Activated CD8-positive, alpha-beta memory T cell treated with anti-CD3 and anti-CD28 coated beads, Interleukin-2, amount 50 U/mL, for 24 hours (primary cell): ENCODE results near the gene DDX47.
"Not testable (repeated sequence)": the region's sequence is repeated elsewhere in the genome, so short reads cannot be mapped to it uniquely, and the experiment has no call there.

Experiments used
- DNase-seq: peaks from one replicate; pipeline ENCODE4 v3.0.0-alpha.2; 2020; ENCODE audit errors: extremely low read depth

DDX47 gene

DNA sequence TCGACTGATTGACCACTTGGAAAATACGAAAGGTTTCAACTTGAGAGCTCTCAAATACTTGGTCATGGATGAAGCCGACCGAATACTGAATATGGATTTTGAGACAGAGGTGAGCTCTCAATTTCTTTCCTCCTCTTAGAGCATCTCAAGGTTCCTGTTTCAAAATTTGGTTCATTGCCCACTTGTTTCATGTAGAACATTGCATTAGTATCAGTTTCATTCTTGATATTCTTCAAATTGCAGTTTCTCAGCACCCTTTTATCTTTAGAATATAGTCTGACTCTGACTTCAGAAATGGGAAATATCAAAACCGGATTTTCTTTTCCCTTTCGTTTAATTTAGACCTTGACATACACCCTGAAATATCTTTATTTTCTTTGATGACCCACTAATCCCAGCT is 8.8 kb downstream of the DDX47 start:
- no peak for DNase-seq

DNA sequence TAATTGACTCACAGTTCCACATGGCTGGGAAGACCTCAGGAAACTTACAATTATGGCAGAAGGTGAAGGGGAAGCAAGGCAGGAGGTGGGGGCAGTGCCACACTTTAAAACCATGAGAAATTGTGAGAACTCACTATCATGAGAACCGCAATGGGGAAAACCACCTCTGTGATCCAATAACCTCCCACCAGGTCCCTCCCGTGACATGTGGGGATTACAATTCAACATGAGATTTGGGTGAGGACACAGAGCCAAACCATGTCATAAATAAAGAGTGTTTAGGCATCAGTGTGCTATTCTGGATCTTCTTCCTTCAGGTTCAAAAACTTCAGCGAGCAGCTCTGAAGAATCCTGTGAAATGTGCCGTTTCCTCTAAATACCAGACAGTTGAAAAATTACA is 9.7 kb downstream of the DDX47 start:
- no peak for DNase-seq

DNA sequence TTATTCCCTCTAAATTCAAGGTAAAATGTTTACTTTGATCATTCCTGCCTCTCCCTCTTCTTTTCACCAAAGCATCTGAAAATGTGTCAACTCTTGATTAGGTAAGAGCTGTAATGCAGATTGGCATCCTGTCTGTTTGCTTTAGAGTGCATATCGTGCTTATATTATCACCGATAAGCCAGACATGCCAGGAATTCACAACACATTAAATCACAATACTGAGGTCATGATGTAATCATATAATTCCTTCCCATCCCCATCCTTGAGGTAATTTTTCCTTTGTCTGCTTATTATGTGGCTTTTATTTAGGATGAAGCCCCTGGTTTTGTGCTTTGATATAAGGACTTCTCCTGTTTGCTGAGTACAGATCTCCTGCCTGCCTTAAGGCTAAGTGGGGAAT is 10.2 kb downstream of the DDX47 start:
- no peak for DNase-seq

DNA sequence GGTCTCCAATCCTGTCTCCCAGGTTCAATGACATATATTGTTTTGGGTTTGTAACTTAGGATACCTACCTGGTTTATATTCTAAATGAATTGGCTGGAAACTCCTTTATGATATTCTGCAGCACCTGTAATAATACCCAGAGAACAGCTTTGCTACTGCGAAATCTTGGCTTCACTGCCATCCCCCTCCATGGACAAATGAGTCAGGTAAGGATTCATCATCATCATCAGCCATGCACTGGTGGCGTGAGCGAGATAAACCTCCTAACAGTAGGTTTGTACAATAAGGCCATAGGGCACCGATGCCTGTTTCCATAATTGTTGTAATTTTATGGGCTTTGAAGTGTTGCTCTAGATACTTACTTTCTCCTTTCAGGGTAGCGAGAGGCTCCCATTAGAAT is 10.7 kb downstream of the DDX47 start:
- no peak for DNase-seq

DNA sequence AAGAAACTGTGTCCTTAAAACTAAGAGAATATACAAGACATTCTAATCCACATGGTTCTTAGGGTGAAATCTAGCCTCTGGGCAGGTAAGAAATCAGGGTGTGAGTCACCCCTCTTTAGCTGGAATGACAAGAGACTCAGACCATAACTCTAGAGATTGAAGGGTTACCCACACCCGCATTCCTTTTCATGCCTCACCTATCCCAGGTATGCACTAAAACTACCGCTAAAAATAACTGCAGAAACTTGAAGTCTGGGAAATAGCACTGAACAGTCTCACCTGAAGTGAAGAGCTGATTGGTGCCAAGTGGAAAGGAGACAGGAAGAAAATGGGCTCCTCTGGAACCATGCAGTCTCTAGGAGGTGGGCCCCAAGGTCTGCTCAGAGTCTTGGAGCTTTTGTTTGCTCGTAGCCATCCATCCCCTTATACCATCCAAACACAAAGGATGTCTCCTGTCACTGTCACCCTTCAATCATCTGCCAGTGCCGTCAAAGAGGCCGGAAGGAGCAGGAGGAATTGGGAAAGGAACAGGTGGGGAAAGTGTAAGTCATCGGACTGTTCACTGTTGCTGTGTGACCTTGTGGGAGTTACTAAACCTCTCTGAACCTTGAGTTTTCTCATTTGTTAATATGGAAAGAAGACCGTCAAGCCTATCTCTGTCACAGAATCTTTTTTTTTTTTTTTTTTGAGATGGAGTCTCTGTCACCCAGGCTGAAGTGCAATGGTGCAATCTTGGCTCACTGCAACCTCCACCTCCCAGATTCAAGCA is 22.4 kb downstream of the DDX47 start:
- no peak for DNase-seq

DNA sequence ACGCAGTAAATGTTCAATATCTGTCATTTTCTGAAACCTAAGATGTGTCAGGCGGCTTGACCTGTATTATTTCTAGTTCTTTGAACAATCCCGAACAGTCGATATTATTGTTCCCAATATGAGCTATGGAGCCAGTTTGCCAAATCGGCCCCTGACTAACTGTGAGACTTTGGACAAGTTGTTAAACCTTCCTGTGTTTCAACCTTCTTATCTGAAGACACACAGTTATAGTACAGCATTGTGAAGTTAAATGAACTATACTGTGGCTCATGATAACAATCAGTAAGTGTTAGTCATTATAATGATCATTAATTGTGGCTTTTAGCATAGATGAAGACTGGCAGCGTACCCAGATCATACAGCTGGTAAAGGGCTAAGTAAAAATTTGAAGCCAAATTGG is 23.4 kb downstream of the DDX47 start:
- DNase-seq, result no peak

DNA sequence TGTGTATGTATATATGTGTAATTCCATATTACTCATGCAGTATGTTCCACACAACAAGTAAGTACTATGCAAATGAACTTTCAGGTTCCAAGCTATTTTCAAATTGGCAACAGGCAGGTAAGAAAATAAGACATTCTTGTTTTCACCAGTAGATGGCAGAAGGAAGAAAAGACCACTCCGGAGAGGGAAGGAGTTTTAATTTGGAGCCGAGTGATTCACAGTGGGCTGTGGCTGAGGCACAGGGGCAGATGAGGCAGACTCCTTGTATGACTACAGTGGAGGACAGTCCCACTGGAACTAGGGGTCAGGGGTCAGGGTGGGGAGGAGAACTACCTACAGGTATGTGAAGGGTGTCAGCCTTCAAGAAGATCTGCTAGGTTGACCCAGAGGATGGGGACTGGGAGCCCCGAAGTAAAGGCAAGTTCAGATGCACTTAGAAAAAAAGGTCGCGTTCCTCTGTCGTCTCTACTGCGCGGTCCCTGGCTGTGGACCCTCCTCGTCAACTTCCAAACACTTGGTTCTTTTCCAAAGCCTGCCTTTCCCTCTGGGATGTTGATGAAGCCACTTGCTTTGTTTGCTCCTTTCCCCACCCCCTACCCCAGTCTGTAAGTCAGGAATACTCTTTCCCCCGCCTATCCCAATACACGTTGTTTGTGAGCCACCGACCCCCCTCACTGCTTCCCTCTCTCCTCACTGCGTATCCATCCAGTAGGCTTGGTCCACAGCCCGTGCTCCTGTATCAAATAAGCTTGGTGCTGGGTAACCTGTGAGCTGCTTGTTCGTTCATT is 24.1 kb downstream of the DDX47 start:
- DNase-seq, result no peak

DNA sequence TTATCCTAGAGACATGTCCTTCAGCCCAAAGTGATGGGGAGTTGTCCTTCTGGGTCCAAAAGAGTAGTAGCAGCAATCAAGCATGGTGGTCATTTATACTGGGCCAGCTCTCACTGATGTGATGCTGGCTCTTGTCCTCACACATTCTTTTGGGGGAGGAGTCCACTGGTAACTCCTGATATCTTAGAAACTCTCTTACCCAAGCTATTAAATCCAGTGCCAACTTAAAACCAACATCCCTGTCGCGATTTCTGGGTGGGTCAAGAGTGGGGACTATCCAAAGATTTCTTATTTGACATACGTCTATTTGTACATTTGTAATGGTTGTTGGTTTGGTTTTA is 24.6 kb downstream of the DDX47 start:
- no peak for DNase-seq

DNA sequence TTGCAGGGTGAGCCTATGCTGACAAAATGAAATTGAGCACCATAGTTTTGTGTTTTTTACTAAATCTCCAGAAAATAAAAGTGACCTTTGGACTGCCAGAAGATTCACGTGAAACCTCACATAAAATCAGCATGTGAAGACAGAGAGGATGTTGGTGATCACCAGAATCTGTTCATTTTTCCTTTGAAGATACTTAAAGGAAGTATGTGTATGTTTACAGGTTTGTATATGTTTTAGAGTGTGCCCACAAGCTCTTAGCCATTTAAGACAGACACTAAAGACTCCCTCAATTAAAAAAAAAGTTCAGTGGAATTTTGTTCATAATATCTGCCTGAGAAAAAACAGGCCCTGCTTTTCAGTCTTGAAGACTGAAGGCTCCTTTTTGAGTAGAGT is 25.9 kb downstream of the DDX47 start:
- no peak for DNase-seq

DNA sequence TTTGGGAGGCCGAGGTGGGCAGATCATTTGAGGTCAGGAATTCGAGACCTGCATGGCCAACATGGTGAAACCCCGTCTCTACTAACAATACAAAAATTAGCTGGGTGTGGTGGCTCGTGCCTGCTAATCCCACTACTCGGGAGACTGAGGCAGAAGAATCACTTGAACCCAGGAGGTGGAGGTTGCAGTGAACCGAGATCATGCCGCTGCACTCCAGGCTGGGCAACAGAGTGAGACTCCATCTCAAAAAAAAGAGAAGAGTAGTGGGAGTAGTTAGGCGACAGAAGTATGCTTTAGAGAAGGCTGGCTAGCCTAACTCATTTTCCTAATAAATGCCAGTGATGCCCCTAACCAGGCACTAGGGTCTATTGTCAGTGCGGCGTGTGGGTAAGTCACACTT is 26.3 kb downstream of the DDX47 start:
- not testable (repeated sequence) for DNase-seq

DNA sequence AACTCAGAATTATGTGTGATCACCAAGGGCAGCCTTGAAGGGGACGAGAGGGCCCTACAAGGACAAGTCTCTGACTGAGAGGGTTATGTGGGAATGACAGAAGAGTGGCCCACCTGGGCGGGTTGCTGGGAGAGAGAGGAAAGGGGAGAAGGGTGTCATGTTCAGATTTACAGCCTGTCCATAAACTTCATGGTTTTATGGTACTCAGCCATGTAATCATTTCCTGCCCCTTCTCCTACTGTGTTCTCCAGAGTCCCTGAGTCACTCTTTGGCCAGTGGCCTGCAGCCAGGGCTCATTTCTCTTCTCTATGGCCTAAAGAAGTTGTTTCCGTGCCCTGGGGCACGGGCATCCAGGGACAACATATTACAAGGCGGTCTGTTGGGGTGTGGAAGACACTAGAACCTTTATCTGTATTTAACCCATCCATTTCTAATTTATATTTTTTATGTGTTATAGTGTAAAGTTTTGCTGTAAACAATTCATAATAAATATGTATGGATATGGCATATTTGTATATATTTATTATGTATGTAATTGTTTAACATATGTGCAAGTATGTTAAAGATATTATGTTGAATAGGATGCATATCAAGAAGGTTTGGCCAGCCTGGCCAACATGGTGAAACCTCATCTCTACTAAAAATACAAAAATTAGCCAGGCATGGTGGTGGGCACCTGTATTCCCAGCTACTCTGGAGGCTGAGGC is 26.9 kb downstream of the DDX47 start:
- no peak for DNase-seq

DNA sequence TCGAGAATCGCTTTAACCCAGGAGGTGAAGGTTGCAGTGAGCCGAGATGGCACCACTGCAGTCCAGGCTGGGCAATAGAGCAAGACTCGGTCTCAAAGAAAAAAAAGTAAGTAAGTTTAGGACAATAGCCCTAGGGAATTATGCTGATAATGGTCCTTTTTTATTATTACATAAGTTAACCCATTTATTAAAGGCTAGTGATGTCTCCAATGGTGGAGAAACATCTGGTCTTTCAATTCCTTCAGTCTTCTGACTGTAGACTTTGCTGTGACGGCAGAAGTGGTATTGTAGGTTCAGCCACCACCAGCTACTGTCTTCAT is 27.4 kb downstream of the DDX47 start:
- no peak for DNase-seq

DNA sequence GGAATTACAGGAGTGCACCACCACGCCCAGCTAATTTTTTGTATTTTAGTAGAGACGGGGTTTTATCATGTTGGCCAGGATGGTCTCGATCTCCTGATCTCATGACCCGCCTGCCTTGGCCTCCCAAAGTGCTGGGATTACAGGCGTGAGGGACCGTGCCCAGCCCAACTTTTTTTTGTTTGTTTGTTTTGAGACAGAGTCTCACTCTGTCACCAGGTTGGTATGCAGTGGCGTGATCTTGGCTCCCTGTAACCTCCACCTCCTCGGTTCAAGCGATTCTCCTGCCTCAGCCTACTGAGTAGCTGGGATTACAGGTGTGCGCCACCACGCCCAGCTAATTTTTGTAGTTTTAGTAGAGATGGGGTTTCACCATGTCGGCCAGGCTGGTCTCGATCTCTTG is 28.3 kb downstream of the DDX47 start:
- not testable (repeated sequence) for DNase-seq

DNA sequence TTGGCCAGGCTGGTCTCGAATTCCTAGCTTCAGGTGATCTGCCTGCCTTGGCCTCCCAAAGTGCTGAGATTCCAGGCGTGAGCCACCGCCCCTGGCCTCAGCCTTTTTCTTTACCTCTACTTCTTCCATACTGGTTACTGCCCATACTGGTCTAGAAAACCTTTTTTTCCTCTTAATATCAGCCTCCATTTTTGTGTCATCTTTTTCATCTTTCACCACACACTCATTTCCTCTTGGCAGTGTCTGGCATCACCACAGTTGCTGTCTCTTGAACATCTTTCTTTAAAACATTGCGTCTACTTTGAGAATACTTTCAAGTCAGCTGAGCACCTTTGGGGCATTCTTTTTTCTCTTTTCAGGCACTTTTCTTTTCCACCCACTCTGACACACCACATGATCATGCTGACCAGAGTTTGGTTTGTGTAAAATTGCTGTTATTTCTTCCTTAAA is 32.7 kb downstream of the DDX47 start:
- DNase-seq, result no peak

DNA sequence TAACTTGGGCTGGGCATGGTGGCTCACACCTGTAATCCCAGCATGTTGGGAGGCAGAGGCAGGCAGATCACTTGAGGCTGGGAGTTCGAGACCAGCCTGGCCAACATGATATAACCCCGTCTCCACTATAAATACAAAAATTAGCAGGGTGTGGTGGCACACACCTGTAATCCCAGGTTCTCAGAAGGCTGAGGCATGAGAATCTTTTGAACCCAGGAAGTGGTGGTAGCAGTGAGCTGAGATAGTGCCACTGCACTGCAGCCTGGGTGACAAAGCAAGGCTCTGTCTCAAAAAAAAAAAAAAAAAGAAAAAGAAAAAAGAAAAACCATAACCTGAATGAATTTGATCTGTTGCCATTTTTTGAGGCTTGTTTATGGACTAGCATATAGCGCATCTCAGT is 33.6 kb downstream of the DDX47 start:
- DNase-seq, result not testable (repeated sequence)

DNA sequence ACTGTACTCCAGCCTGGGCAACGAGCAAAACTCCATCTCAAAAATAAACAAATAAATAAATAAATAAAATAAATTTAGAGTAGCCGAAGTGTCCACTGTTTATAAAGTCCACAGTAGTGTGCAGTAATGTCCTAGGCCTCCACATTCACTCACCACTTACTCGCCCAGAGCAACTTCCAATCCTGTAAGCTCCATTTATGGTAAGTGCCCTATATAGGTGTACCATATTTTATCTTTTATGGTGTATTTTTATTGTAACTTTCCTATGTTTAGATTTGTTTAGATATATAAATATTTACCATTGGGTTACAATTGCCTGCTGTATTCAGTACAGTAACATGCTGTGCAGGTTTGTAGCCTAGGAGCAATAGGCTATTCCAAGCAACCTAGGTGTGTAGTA is 40.3 kb downstream of the DDX47 start:
- DNase-seq, result no peak

DNA sequence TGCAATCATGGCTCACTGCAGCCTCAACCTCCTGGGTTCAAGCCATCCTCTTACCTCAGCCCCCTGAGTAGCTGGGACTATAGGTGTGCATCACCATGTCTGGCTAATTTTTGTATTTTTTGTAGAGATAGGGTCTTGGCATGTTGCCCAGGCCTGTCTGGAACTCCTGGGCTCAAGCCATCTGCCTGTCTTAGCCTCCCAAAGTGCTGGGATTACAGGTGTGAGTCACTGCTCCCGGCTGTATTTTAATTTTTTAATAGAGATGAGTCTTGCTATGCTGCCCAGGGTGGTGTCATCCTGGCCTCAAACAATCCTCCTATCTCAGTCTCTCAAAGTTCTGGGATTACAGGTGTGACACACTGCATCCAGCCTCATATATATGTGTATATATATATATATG is 46.5 kb downstream of the DDX47 start:
- no peak for DNase-seq

DNA sequence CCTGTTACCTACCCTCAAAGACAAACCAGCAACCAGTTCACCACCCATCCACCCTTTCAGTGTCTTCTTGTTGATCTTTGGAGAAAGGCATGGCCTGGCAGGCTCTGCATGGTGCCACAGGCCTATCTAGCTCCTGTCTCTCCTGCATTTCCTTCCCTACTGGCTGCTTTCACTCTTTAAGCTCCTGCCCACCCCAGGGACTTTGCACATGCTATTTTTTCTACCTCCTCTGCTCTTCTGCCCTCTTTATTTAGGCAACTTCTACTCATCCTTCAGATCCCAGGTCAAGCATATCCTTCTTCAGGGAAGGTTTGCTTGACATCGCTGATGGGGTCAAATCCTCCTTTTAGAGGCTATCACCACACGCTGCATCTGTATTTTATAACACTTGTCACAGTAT is 51.1 kb downstream of the DDX47 start:
- DNase-seq, result no peak

DNA sequence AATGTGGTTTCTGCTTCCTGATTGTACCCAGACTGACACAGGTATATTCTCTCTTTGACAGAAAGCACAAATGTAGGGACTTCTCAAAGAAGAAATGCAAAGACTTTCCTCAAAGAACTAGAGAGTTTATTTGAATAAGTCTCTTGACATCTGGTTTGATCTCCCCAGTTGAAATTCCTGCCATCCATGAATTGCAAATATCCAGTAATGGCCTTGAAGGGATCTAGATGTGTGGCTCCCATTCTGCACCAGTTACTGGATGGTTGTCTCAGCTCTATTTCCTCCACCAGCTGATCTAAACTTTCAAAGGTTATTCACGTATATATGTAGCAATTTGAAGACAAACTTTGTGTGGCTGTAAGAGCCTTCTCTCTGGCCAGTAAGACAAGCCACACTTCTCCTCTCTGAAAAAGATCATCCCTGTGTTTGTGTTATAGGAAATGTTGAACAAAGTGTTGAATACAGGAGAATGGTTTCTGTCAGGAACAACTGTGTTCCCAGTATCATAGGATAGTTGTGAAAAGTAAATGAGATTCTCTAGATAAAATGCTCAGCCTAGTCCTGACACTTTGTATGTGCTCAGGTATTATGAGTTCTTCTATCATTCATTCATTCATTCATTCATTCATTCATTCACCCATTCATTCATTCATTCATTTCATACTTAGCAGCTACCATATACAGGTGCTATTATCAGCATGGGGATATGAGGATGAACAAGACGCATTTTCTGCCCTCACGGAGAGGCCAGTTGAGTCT is 55.5 kb downstream of the DDX47 start:
- no peak for DNase-seq

DNA sequence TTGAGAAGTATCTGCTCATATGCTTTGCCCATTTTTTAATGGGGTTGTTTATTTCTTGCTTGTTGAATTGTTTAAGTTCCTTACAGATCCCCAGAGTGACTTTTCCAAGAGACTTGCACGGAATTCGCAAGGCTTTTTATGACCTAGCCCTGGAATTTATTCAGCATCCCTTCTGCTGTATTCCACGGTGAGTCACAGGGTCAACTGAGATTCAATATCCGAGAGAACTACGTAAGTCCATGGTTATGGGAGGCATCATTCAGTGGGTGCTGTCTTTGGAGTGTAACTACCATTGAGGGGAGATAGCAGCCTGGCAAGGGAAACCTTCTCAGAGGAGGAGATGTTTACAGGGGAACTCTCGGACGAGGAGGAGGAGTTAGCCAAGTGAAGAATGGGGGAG is 57.3 kb downstream of the DDX47 start:
- no peak for DNase-seq

DNA sequence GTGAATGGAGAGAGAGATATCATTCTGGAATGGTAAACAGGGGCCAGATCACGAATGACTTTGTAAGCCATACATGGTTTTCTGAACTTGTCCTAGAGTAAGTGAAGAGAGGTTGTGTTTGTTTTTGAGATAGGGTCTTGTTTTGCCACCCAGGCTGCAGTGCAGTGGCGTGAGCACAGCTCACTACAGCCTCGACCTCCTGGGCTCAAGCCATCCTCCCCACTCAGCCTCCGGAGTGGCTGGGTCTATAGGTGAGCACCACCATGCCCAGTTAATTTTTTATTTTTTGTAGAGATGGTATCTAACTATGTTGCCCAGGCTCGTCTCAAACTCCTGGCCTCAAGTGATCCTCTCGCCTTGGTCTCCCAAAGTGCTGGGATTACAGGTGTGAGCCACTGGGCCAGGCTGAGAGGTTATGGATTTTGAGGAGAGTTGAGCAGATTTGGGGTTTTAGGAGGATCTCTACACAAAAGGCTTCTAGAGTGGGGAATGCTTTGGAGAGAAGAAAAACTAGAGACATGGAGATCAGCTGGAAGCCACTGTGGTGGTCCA is 58.5 kb downstream of the DDX47 start:
- DNase-seq, result no peak
